Stimulated activated CD8-positive, alpha-beta memory T cell treated with anti-CD3 and anti-CD28 coated beads, Interleukin-12 subunit alpha, Interleukin-12 subunit beta, amount 100 ng/mL, for 4 hours (primary cell): ENCODE results near the gene KTN1.

Source experiments
- DNase-seq: peaks from one replicate; pipeline ENCODE4 v3.0.0-alpha.2; 2020; ENCODE audit warnings: low read depth

KTN1 gene

GRCh38 chr14:55715889-55716288 lies 135.9 kb downstream of the KTN1 start:
- no peak for DNase-seq

DNA sequence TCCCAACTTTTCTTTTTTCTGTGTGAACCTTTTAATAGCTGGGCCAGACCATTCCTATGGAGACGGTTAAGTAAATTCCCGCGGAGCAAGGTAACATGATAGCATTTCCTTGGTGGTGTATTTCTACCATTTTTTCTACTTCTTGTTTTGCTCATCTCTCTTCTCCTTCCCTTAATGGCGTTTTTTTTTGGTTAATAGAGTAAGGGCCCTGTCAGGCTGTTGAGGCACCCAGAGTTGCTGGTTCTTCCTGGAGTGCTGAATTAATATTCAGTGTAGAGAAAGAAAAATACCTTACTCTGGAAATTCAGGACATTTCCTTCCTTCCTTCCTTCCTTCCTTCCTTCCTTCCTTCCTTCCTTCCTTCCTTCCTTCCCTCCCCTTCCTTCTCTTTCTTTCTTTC lies 137.6 kb downstream of the KTN1 start:
- DNase-seq, result no peak

GRCh38 chr14:55718551-55718950 lies 138.5 kb downstream of the KTN1 start:
- no peak for DNase-seq

GRCh38 chr14:55720796-55721195 lies 140.8 kb downstream of the KTN1 start:
- DNase-seq, result no peak

DNA sequence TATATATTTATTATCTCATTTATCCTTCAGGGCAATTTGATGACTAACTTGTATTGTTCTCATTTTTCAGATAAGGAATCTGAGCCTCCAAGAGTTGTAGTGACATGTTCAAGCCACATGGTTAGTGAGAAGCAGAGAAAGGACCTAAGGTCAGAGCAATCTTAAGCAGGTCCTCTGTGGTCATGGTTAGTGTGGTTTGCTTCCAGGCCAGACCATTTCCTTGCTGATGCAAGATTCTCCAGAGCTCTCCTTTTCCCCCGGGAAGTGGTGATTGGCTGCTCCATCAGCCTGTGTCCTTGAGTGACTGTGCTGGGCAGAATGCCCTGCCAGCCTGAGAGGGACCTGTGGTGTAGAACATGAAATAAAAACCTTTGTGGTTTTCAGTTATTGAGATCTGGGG lies 141.3 kb downstream of the KTN1 start:
- DNase-seq, result no peak

DNA sequence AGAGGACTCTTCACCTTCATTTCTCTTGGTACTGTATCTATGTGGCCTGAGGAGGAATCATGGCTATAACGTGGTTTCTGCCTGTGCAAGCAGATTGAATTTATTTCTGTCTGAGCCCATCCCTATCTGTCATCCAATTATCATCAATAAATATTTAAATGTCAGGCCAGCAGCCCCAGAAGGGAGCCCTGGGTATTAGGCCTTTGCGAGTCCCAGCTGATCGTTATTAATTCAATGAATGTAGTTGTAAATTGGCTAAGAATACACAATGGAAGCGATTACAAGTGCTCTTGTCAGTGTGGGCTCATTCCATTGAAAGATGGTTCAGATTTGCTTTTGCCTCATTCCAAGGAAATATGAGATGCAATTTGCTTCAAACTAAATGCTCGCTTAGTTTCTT lies 142.0 kb downstream of the KTN1 start:
- DNase-seq, result no peak

- DNase-seq, result no peak
Measured at GRCh38 chr14:55724736-55725135, 144.7 kb downstream of the KTN1 start.

DNA sequence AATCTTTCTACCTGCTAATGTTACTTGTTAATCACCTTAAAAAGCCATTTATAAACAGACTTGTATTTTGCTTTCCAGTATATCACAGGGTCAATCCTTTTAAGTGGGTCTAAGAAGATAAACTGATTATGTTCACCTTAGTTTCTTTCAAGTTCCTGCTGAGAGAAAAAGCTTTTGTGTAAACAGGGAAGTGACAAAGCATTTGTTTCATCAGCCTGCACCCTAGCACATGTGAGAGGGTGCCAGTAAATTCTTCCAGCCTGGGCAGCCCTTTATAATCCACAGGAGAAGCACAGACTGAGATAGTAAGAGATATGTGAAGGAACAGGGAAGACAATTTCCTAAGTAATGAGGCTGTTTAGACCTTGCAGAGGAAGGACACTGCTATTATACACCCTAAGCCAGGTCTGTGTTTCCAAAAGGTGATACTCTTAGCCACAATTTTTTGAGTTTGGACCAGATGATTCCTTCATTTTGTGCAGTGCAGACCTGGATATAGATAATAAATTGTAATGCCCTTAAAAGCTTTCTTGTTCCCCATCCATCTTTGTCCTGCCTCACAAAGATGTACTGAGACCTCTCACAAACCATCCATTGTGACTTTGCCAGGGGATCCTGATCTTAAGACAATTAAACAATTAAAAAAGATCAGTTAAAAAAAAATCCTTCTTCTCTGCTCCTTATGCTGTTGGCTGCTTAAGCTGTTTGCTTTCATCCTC lies 150.7 kb downstream of the KTN1 start:
- no peak for DNase-seq

DNA sequence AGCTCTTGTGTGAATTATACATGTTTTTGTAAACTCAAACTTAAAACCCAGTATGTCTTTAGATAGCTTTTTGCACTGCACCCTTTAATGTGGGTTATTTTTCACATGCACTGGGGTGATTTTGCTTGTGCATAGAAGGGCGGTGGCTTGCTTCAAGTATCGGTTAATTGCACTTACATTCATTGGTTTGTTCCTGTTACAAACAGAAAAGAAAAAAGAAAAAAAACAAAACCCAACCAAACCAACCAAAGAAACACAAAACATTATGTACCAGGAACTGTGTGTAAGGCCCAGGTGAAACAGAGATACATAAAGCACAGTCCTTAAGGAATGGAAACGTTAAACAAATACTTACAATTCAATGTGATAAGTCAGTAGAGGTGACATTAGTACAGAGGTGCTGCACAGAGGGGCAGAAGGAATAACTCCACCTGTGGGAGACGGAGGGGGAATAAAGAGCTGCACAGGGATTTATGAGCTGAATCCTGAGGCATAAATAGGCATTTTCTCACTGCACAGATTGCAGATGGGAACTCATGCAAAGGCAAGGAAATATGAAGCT lies 151.4 kb downstream of the KTN1 start:
- no peak for DNase-seq

DNA sequence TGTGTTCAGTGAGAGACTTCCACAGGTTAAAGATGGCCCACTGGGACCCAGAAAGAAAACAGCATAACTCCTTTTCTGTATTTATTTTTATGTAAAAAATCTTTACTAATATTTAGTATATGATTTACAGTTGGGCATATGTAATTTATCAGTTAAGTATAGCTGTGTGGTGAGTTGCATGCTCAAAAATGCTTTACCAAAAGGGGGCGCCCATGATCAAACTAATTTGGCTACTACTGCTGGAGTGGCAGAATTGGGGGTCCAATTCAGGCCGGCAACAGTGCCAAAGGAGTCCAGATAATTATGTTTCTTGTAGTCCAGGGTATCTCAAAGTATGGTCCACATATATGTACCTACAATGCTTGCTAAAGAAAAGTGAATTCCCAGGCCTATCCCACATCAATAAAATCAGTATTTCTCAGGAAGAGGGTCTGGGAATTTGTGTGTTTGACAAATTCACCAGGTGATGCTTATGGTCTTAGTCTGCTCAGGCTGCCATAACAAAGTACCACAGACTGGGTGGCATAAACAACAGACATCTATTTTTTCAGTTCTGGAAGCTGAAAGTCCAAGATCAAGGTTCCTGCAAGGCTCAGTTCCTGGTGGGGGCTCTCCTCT lies 152.0 kb downstream of the KTN1 start:
- no peak for DNase-seq

DNA sequence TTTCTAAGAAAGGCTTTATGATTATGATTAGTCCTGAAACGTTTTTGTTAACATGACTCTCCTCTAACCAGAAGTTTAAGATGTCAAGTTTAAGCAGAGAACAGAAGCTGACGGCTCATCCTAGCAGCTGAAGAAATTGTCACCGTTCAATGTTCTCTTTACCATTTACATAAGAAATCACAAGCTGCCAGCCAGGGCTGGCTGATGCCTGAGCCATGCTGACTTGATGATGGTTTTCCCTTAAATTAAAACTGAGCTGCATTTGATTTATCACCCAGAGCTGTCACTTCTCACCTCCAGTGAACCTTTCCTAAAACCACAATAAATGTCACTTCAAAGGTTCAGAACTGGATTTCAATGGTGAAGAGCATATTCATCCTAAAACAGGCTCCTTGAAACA lies 153.6 kb downstream of the KTN1 start:
- no peak for DNase-seq
